ENCODE results near the gene TWSG1.

TWSG1 gene

DNA sequence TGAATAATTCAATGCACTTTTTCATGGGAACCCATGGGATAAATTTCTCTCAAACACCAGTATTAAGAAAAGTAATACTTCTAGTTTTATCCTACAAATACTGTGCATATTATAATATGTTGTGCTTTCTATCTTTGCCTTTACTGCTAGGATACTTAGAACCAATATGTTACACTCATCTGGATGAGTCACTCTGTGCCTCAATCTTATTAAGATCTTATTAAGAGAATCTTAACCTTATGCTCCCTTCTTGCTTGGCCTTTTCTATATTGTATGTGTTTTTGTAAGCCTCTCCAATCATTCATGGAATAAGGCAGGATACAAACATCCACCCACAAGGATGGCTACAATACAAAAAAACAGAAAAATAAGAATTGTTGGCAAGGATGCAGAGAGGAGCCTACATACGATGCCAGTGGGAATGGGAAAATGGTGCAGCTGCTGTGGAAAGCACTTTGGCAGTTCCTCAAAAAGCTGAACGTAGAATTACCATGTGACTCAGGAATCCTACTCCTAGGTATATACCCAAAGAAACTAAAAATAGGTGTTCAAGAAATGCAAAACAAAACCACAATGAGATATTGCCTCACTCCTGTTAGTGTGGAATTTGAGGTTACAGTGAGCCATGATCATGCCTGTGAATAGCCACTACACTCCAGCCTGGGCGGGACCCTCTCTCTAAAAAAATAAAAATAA is 10.7 kb upstream of the TWSG1 start:
- DNase-seq: no peak
- no peaks in the 10 kb centered on the region for H3K9me3 Mint-ChIP-seq

DNA sequence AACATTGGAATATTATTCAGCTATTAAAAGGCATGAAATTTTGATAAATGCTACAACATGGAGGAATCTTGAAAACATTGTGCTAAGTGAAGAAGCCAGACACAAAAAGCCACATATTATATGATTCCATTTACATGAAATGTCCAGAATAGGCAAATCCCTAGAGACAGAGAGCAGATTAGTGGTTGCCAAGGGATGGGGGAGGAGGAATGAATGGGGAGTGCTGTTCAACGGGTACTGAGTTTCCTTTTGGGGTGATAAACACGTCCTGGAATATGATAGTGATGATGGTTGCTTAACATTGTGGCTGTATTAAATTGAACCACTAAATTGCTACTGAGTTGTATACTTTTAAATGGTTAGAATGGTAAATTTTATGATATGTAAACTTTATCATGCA is 8.9 kb upstream of the TWSG1 start:
- Mint-ChIP-seq H3K4me3 (no peak overlapping the region), H3K27me3 (peaks cover 19% of the 10 kb centered on the region), H3K36me3 (no peaks in the 10 kb centered on the region), H3K4me1 (no peaks in the 10 kb centered on the region), H3K27ac (no peak overlapping the region), H3K9me3 (no peaks in the 10 kb centered on the region)
- CTCF ChIA-PET: no interaction called here
- DNase-seq: no peak

More for the DNA sequence above, 10.7 kb upstream of the TWSG1 start:
- Mint-ChIP-seq H3K4me1 (no peaks in the 10 kb centered on the region), H3K27ac (no peak overlapping the region), H3K36me3 (no peaks in the 10 kb centered on the region), H3K4me3 (no peak overlapping the region), H3K27me3 (peaks cover 11% of the 10 kb centered on the region)
- CTCF ChIA-PET: no interaction called here

DNA sequence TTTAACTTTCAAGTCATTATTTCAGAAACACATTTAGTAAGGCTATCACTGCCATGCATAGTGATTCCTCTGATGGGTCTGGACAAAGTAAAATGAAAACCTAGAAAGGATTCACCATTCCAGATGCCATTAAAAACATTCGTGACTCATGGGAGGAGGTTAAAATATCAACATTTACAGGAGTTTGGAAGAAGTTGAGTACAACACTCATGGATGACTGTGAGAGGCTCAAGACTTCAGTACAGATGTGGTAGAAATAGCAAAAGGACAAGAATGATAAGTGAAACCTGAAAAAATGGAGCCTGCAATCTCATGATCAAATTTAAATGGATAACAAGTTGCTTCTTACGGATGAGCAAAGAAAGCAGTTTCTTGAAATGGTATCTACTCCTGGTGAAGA is 5.8 kb upstream of the TWSG1 start:
- H3K4me1 Mint-ChIP-seq: peaks cover 2% of the 10 kb centered on the region
- H3K9me3 Mint-ChIP-seq: no peaks in the 10 kb centered on the region
- H3K27ac Mint-ChIP-seq: no peak overlapping the region
- CTCF ChIA-PET: no interaction called here
- no peak overlapping the region for H3K4me3 Mint-ChIP-seq
- peaks cover 38% of the 10 kb centered on the region for H3K27me3 Mint-ChIP-seq
- no peak for DNase-seq
- H3K36me3 Mint-ChIP-seq: no peaks in the 10 kb centered on the region

DNA sequence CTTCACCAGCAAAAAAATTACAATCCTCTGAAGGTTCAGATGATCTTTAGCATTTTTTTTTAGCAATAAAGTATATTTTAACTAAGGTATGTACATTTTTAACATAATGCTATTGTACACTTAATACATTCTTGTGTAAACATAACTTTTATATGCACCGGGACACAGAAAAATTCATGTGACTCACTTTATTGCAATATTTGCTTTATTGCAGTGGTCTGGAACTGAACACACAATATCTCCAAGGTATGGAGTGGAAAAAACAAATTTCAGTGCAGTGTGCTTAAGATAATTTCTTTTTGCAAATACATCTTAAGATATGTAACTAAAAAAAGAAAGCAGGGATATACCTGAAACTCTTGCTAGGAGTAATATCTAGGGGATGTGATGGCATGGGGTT is 5.1 kb upstream of the TWSG1 start:
- Mint-ChIP-seq H3K36me3 (no peaks in the 10 kb centered on the region), H3K9me3 (no peaks in the 10 kb centered on the region)
- DNase-seq: no peak

DNA sequence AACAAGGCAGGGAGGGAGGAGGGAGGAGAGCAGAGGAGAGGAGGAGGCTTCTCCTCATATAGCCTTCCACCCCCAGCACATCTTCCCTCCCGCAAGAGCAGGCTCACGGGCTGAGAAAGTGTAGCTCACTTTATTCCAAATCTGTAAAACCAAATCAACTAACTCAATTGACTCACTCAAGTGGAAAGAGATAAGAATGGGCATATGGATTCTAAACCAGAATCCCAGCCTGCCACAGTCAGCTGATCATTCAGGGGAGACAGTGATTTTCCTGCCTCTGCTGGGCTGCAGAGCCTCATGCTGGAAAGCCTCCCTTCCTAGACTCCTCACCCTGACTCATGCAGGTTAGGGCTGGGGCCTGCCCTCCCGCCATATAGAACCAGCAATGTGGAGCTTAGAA is 4.2 kb upstream of the TWSG1 start:
- H3K4me1 Mint-ChIP-seq: peaks cover 9% of the 10 kb centered on the region
- no peak for DNase-seq
- H3K36me3 Mint-ChIP-seq: no peaks in the 10 kb centered on the region
- H3K9me3 Mint-ChIP-seq: no peaks in the 10 kb centered on the region
- H3K27ac Mint-ChIP-seq: no peak overlapping the region
- H3K4me3 Mint-ChIP-seq: no peak overlapping the region
- H3K27me3 Mint-ChIP-seq: peaks cover 42% of the 10 kb centered on the region
- CTCF ChIA-PET: no interaction called here

More for the DNA sequence above, 5.1 kb upstream of the TWSG1 start:
- CTCF ChIA-PET: no interaction called here
- no peak overlapping the region for H3K4me3 Mint-ChIP-seq
- H3K4me1 Mint-ChIP-seq: peaks cover 6% of the 10 kb centered on the region
- peaks cover 42% of the 10 kb centered on the region for H3K27me3 Mint-ChIP-seq
- H3K27ac Mint-ChIP-seq: no peak overlapping the region

DNA sequence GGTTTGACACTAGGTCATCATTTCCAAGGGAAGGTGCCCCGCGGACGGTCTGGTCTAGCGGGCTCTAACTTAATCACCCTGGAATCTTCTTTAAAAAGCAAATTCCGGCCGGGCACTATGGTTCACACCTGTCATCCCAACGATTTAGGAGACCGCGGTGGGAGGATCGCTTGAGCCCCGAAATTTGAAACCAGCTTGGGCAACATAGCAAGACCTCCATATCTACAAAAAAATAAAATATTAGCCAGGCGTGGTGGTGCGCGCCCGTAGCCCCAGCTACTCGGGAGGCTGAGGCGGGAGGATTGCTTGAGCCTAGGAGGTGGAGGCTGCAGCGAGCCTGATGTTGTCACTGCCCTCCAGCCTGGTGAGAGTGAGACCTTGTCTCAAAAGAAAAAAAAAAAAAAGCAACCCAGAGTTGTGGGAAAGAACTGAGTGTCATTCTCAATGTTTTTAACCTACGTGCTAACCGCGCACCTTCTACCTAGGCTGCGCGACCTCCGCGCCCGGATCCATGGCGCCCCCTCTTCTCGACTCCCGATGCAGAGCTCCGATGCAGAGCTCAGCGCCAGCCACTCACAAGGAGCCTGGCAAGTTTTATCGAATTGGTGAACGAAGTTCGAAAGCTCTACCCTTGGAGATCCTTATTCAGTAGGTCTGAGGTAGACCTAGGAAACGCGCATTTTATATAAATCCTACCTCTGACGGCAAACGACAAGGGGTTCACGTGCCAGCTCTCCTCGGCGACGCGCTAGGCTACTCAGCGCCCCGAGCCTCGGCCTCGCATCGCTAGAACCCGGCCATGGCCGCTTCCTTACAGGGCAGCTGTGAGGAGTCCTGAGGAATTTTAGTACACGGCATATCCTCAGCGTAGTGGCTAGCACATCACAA is 888 bp upstream of the TWSG1 start:
- H3K27ac Mint-ChIP-seq: peak overlapping the region; percentile 79
- H3K9me3 Mint-ChIP-seq: no peaks in the 10 kb centered on the region
- CTCF ChIA-PET: interaction anchor here (1.2 to 1.7 kb wide), 5 partner anchors 183 to 637 kb away, joined by 3 to 9 read pairs (median 3); no protein-coding TSS in a partner anchor
- H3K4me1 Mint-ChIP-seq: peaks cover 30% of the 10 kb centered on the region
- peaks cover 35% of the 10 kb centered on the region for H3K27me3 Mint-ChIP-seq
- no peaks in the 10 kb centered on the region for H3K36me3 Mint-ChIP-seq
- no peak for DNase-seq
- H3K4me3 Mint-ChIP-seq: peak overlapping the region; percentile 79

DNA sequence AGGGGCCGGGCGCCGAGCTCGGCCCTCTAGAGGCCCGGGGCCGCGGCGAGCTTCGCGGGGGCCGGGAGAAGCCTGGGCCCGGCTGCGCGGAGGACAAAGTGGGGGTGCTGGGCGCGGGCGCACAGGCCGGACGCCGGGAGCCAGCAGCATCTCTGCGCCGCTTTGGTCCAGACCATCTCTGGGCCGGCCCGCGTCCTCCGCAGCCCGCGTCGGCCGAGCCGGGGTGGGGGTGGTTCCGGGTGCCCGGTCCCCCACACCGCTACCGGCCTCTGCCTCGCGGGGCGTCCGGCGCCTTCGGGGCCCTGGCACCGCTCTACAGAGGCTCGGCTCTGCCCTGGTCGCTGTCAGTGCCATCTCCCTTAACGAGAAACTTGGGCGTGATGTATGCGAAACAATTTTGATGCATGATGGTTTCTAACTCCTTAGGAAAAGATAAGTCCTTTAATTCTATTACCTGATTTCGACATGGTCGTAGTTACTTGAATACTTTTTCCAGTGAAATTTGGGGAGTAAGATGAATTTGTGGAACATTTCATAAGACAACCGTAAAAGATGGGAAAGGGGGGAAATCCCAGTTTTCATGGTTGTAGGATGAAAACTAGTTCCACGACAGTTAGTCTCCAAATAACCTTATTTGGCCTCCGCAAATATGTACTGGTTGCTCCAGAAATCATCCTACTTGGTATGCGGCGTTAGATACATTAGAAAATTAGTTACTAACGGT is 562 bp downstream of the TWSG1 start:
- peak overlapping the region; percentile 28 for H3K27ac Mint-ChIP-seq
- H3K4me1 Mint-ChIP-seq: peaks cover 30% of the 10 kb centered on the region
- H3K36me3 Mint-ChIP-seq: no peaks in the 10 kb centered on the region
- CTCF ChIA-PET: interaction anchor here (1.2 to 1.7 kb wide), 4 partner anchors 182 to 264 kb away, joined by 3 to 9 read pairs (median 4); no protein-coding TSS in a partner anchor
- H3K9me3 Mint-ChIP-seq: no peaks in the 10 kb centered on the region
- peaks cover 33% of the 10 kb centered on the region for H3K27me3 Mint-ChIP-seq
- DNase-seq: peak; percentile 60
- peak overlapping the region; percentile 79 for H3K4me3 Mint-ChIP-seq

DNA sequence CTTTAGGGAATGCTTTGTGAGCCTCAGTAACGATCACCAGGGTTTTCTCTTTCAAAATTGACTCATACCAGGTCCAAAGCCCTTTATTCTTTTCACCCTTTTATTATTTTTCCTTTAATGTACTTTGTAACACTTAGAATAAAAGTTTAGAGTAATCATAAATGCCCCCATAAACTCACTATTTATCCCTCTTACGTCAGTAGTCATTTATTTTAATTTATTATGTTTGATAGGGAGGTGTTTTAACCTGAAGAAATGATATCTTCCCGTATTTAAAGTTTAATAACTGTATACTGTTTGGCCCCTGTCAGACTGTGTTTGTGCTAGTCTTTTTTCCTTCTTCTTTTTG is 1.1 kb downstream of the TWSG1 start:
- CTCF ChIA-PET: no interaction called here
- Mint-ChIP-seq H3K27ac (no peak overlapping the region), H3K36me3 (peaks cover 4% of the 10 kb centered on the region), H3K27me3 (peaks cover 27% of the 10 kb centered on the region), H3K9me3 (no peaks in the 10 kb centered on the region), H3K4me3 (peak overlapping the region; percentile 75), H3K4me1 (peaks cover 30% of the 10 kb centered on the region)
- DNase-seq: no peak

DNA sequence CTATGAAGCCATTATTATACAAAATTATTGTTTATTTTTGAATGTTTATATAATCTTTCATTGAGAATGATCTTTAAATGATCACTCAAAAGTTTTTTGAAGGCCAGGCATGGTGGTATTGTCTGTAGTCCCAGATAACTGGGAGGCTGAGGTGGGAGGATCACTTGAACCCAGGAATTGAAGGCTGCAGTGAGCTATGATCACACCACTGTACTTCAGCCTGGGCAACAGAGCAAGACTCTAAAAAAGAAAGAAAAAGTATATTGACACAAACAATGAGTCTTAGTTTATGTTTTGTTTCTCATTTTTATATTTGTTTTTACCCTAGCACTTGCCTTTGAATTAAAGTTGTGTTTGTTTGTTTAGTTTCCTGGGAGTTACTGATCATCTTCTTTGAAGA is 2.3 kb downstream of the TWSG1 start:
- Mint-ChIP-seq H3K4me3 (no peak overlapping the region), H3K27me3 (peaks cover 18% of the 10 kb centered on the region), H3K36me3 (peaks cover 4% of the 10 kb centered on the region), H3K4me1 (peaks cover 30% of the 10 kb centered on the region), H3K9me3 (no peaks in the 10 kb centered on the region), H3K27ac (no peak overlapping the region)
- CTCF ChIA-PET: interaction anchor here (0.6 kb wide), 1 partner anchor 143 kb away, joined by 3 read pairs; no protein-coding TSS in a partner anchor
- no peak for DNase-seq

DNA sequence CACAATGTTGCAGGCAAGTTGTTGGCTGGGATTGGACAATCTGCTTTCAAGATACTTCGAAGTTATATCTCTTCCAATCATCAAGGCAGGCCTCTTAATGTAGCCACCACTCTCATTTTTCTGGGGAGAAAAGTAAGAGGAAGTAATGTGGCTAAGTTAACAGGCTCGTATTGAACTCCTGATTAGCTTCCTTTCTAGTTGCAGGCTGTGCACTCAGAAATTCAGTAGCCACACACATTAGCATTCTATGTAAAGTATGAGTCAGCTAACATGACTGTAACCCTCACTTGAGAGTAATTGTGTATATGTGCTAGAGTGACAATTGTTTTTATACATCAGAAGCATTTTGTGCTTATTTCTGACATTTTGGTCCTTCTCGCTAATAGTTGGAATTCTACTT is 3.3 kb downstream of the TWSG1 start:
- Mint-ChIP-seq H3K27ac (peak overlapping the region; percentile 33), H3K4me1 (peaks cover 30% of the 10 kb centered on the region), H3K36me3 (peaks cover 5% of the 10 kb centered on the region), H3K27me3 (peaks cover 11% of the 10 kb centered on the region), H3K9me3 (no peaks in the 10 kb centered on the region), H3K4me3 (no peak overlapping the region)
- DNase-seq: no peak
- CTCF ChIA-PET: interaction anchor here (0.6 kb wide), 1 partner anchor 103 kb away, joined by 4 read pairs; no protein-coding TSS in a partner anchor

DNA sequence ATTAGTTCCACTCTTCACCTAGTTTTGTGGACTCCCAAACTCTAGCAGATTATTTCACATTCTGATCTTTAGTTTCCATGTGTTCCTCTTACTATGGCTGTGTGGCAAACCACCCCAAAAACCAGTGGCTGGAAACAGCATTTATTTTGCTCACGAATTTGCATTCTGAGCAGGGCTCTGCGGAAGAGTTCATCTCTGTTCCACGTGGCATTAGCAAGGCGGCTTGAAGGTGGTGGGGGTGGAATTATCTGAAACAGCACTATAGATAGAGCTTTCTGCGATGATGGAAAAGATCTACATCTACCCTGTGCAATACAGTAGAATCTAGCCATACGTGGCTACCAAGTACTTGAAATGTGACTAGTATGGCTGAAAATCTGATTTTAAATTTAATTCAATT is 5.9 kb downstream of the TWSG1 start:
- H3K4me3 Mint-ChIP-seq: no peak overlapping the region
- H3K27ac Mint-ChIP-seq: peak overlapping the region; percentile 52
- H3K36me3 Mint-ChIP-seq: peaks cover 10% of the 10 kb centered on the region
- peaks cover 20% of the 10 kb centered on the region for H3K4me1 Mint-ChIP-seq
- CTCF ChIA-PET: no interaction called here
- no peaks in the 10 kb centered on the region for H3K27me3 Mint-ChIP-seq
- DNase-seq: no peak
- H3K9me3 Mint-ChIP-seq: no peaks in the 10 kb centered on the region

DNA sequence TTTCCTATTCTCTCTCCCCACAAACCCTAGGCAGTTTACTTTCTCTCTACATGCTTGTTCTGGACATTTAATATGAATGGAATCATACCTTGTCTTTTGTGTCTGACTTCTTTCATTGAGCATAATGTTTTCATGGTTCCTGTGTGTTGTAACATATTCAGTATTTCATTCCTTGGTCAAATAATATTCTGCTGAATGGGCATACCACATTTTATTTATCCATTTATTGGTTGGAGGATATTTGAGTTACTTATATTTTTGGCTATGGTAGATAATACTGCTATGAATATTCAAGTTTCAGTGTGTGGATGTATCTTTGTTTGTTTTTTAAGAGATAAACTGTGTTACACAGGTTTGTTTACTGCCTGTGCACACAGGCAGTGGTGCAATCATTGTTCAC is 9.0 kb downstream of the TWSG1 start:
- no peaks in the 10 kb centered on the region for H3K9me3 Mint-ChIP-seq
- H3K27me3 Mint-ChIP-seq: no peaks in the 10 kb centered on the region
- H3K4me3 Mint-ChIP-seq: no peak overlapping the region
- DNase-seq: no peak
- CTCF ChIA-PET: no interaction called here
- peaks cover 11% of the 10 kb centered on the region for H3K36me3 Mint-ChIP-seq
- H3K27ac Mint-ChIP-seq: no peak overlapping the region
- peaks cover 3% of the 10 kb centered on the region for H3K4me1 Mint-ChIP-seq

DNA sequence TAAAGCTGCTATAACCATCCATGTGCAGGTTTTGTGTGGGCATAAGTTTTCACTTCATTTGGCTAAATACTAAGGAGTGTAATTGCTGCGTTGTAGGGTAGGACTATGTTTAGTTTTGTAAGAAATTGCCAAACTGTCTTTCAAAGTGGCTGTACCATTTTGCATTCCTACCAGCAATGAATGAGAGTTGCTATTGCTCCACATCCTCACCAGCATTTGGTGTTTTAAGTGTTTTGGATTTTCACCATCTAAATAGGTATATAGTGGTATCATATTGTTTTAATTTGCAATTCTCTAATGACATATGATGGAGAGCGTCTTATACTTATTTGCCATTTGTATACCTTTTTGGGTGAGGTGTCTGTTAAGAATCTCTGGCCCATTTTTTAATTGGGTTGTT is 12.2 kb downstream of the TWSG1 start:
- peaks cover 3% of the 10 kb centered on the region for H3K4me1 Mint-ChIP-seq
- DNase-seq: no peak
- CTCF ChIA-PET: no interaction called here
- H3K9me3 Mint-ChIP-seq: no peaks in the 10 kb centered on the region
- H3K36me3 Mint-ChIP-seq: peaks cover 7% of the 10 kb centered on the region
- no peaks in the 10 kb centered on the region for H3K27me3 Mint-ChIP-seq
- H3K27ac Mint-ChIP-seq: no peak overlapping the region
- no peak overlapping the region for H3K4me3 Mint-ChIP-seq

DNA sequence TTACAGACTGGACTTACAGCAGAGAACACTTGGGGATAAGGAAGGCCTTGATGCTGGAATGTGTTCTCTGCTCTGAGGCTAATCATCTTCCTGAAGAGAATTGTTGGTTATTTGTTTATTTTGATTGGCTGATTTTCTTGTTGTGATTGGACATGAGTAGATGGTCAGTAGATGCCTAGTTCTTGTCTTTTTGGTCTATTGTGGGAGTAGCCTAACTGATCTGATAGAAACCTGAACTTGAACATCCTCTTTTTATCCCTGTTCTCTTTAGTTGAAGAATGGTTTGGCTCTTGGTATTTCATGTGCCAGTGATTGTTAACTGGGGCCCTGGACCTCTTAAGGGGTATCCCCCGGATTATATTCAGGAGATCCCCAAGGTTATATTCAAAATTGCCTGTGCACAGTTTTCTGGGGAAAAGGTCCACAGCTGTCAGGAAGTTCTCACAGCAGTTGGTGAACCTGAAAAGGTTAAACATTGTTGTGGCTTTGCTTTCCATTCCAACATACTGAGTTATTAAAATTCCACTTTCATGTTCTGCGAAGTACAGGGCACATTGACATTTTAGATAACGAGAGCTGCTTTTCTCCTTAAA is 13.6 kb downstream of the TWSG1 start:
- Mint-ChIP-seq H3K27ac (no peak overlapping the region), H3K4me1 (peaks cover 3% of the 10 kb centered on the region)
- CTCF ChIA-PET: no interaction called here

More for the DNA sequence above, 13.6 kb downstream of the TWSG1 start:
- DNase-seq: no peak
- Mint-ChIP-seq H3K27me3 (no peaks in the 10 kb centered on the region), H3K4me3 (no peak overlapping the region), H3K9me3 (no peaks in the 10 kb centered on the region), H3K36me3 (peaks cover 5% of the 10 kb centered on the region)
